Activated CD4-positive, alpha-beta memory T cell treated with anti-CD3 and anti-CD28 coated beads, Interleukin-2, amount 10 ng/mL, durations not matched to agents 7 days and 5 days (primary cell): Measurements from ENCODE around the gene UBTD1. TPM values are rescaled to one million over a fixed set of nuclear protein-coding genes. Genes with fewer than 3 reads are reported as not detected.
A peak's percentile ranks its signal among the peaks of the same experiment; 100 is the strongest.

Source experiments
- CTCF ChIA-PET: fragments of 350-600 bp; sonication (Branson Sonifier 250); formaldehyde crosslinking; loops from one replicate; lab custom pipeline; 2021; ENCODE audit warnings: antibody characterized with exemption, inconsistent platforms; lab: Charles Lee
- POLR2A ChIA-PET: fragments of 350-600 bp; sonication (Branson Sonifier 250); formaldehyde crosslinking; loops from one replicate; lab custom pipeline; 2021; ENCODE audit warnings: antibody characterized with exemption; lab: Charles Lee
- DNase-seq: peaks from one replicate; pipeline ENCODE4 v3.0.0-alpha.2; 2020
- H3K27ac Mint-ChIP-seq: one replicate; pipeline ENCODE4 v1.8.0; 2021; ENCODE audit warnings: mild to moderate bottlenecking, mixed read lengths
- H3K27me3 Mint-ChIP-seq: one replicate; pipeline ENCODE4 v1.8.0; 2021; ENCODE audit warnings: mixed read lengths
- H3K36me3 Mint-ChIP-seq: one replicate; pipeline ENCODE4 v1.8.0; 2021; ENCODE audit warnings: low read depth, mixed read lengths
- H3K4me1 Mint-ChIP-seq: one replicate; pipeline ENCODE4 v1.8.0; 2021; ENCODE audit warnings: mixed read lengths
- H3K4me3 Mint-ChIP-seq: one replicate; pipeline ENCODE4 v1.8.0; 2021; ENCODE audit warnings: mild to moderate bottlenecking, mixed read lengths
- H3K9me3 Mint-ChIP-seq: one replicate; pipeline ENCODE4 v1.8.0; 2021; ENCODE audit warnings: mixed read lengths
- total RNA-seq, 2 experiments: library from RNA; stranded (reverse); gene quantifications; one replicate each; pipeline ENCODE4 v1.2.3, GENCODE V29; 2021

UBTD1 gene
- total RNA-seq, 2 experiments from 2014 or later, result 1.4 to 1.6 TPM

DNA sequence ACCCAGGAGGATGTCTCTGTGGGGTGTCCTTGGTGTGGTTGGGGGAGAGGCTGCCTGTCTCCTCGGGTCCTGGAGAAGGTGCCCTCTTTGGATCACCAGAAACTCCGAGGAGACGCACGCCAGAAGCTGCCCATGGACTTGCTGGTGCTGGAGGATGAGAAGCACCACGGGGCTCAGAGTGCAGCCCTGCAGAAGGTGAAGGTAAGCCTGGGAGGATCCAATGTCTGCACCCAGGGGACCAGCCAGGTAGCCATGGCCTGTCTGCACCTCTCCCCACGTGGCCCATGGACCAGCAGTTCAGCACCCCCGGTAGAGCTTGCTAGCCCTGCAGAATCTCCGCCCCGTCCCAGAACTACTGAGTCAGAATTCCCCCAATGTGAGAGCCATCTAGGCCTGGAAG is 79.0 kb downstream of the UBTD1 start:
- no peaks in the 10 kb centered on the region for H3K27me3 Mint-ChIP-seq
- DNase-seq, result no peak
- H3K4me3 Mint-ChIP-seq, result no peak overlapping the region
- no peak overlapping the region for H3K27ac Mint-ChIP-seq
- no peaks in the 10 kb centered on the region for H3K9me3 Mint-ChIP-seq
- ChIA-PET CTCF (no interaction called here), POLR2A (no interaction called here)
- no peaks in the 10 kb centered on the region for H3K36me3 Mint-ChIP-seq
- H3K4me1 Mint-ChIP-seq, result no peaks in the 10 kb centered on the region

DNA sequence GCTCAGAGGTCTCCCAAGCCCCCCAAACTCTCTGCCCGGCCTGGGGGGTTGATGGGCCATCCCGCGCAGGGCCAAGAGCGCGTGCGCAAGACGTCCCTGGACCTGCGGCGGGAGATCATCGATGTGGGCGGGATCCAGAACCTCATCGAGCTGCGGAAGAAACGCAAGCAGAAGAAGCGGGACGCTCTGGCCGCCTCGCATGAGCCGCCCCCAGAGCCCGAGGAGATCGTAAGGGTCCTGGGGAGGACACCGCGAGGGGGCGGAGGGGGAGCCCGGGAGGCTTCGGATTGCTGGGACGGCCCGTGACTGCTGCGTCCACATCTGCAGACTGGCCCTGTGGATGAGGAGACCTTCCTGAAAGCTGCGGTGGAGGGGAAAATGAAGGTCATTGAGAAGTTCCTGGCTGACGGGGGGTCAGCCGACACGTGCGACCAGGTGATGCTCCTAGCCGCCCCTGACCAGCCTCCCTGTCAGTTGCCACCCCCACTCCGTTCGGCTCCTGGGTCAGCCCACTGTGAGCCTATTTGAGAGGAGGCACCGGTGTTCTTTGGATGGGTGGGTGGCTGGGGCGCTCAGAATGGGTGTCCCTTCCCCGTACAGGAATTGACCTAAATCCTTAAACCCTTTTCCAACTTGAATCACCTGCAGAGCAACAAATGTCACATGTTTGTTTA is 79.6 kb downstream of the UBTD1 start:
- Mint-ChIP-seq H3K36me3 (no peaks in the 10 kb centered on the region), H3K4me1 (no peaks in the 10 kb centered on the region), H3K27me3 (no peaks in the 10 kb centered on the region), H3K4me3 (no peak overlapping the region), H3K9me3 (no peaks in the 10 kb centered on the region), H3K27ac (no peak overlapping the region)
- ChIA-PET POLR2A (no interaction called here), CTCF (no interaction called here)
- DNase-seq, result no peak

DNA sequence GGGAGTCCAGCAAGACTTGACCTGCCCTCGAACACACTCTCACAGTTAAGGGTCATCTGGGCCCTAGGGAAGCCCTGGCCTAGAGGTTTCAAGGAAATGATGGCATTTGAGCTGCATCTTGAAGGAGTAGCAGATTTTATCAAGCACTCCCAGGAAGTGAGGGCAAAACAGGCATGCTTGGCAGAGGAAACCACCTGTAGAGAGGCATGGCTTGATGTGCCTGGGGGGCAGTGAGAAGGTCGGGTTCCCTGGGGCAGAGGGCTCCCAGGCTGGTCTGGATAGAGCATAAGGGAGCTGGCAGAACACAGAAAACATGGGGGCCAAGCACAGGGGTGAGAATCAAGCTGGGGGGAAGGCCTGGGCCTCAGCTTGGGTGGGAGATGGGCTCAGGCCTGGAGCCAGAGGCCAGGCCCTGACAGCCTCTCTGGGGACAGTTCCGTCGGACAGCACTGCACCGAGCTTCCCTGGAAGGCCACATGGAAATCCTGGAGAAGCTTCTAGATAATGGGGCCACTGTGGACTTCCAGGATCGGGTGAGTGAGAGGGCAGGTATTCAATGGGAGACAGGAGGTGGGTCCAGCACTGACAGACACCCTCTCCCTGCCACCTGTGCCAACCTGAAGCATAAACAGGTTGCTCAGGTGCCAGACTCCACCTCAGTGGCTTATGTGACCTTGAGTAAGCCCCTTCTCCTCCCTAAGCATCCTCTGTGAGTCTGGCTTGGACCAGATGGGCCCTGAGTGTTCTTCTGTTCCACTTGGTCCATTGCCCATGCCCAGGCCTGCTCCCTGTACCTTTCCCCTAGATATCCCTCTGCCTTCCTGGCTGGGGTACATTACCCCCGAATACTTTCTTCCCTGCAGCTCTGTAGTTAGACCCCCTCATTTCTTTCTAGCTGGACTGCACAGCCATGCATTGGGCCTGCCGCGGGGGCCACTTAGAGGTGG is 82.0 kb downstream of the UBTD1 start:
- ChIA-PET CTCF (interaction anchor here (4.1 kb wide), 1 partner anchor 9 kb away, joined by 15 read pairs; the partner anchor contains the start of gene ANKRD2), POLR2A (no interaction called here)
- no peak for DNase-seq
- Mint-ChIP-seq H3K4me3 (no peak overlapping the region), H3K9me3 (no peaks in the 10 kb centered on the region), H3K27me3 (no peaks in the 10 kb centered on the region), H3K36me3 (no peaks in the 10 kb centered on the region), H3K27ac (no peak overlapping the region), H3K4me1 (no peaks in the 10 kb centered on the region)

DNA sequence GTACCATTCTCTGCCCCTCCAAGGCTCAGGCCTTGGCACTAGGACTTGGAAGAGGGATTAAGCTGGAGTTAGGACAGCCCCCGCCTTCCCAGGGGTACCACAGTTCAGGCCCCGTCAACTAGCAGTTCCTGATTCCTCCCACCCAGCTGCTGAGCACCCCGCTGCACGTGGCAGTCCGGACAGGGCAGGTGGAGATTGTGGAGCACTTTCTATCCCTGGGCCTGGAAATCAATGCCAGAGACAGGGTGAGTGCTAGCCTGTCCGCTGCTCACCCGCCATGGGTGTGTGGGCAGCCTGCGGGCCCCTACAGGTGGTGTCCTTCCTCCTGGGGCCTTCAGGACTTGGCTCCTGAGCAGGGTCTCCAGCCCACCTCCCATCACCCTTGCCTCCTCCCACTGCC is 83.4 kb downstream of the UBTD1 start:
- Mint-ChIP-seq H3K9me3 (no peaks in the 10 kb centered on the region), H3K4me1 (no peaks in the 10 kb centered on the region), H3K27ac (no peak overlapping the region), H3K4me3 (no peak overlapping the region), H3K27me3 (peaks cover 2% of the 10 kb centered on the region), H3K36me3 (no peaks in the 10 kb centered on the region)
- ChIA-PET POLR2A (interaction anchor here (0.6 kb wide), 1 partner anchor 571 kb away, joined by 3 read pairs; no protein-coding TSS in a partner anchor), CTCF (interaction anchor here (4.1 kb wide), 1 partner anchor 11 kb away, joined by 15 read pairs; the partner anchor contains the start of gene ANKRD2)
- DNase-seq, result no peak

DNA sequence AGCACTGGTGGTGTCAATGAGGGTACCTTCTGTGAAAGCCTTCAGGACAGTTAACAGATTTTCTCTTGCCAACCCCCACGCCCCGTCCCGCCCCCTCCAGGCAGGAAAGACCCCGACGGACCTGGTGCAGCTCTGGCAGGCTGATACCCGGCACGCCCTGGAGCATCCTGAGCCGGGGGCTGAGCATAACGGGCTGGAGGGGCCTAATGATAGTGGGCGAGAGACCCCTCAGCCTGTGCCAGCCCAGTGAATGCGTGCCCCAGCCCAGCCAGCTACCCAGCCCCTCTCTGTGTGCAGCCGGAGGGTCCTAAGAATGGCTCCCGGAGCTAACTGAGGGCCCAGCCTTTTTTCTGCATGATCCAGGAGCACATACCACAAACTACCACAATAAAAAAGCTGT is 84.8 kb downstream of the UBTD1 start:
- Mint-ChIP-seq H3K27ac (no peak overlapping the region), H3K27me3 (peaks cover 2% of the 10 kb centered on the region), H3K36me3 (no peaks in the 10 kb centered on the region), H3K4me3 (no peak overlapping the region), H3K9me3 (no peaks in the 10 kb centered on the region), H3K4me1 (no peaks in the 10 kb centered on the region)
- ChIA-PET POLR2A (interaction anchor here (1.2 kb wide), 1 partner anchor 8 kb away, joined by 3 read pairs; no protein-coding TSS in a partner anchor), CTCF (interaction anchor here (2.6 to 4.1 kb wide), 2 partner anchors 12 kb away, joined by 14 to 15 read pairs; partner anchors contain the start of gene ANKRD2)
- DNase-seq, result no peak

DNA sequence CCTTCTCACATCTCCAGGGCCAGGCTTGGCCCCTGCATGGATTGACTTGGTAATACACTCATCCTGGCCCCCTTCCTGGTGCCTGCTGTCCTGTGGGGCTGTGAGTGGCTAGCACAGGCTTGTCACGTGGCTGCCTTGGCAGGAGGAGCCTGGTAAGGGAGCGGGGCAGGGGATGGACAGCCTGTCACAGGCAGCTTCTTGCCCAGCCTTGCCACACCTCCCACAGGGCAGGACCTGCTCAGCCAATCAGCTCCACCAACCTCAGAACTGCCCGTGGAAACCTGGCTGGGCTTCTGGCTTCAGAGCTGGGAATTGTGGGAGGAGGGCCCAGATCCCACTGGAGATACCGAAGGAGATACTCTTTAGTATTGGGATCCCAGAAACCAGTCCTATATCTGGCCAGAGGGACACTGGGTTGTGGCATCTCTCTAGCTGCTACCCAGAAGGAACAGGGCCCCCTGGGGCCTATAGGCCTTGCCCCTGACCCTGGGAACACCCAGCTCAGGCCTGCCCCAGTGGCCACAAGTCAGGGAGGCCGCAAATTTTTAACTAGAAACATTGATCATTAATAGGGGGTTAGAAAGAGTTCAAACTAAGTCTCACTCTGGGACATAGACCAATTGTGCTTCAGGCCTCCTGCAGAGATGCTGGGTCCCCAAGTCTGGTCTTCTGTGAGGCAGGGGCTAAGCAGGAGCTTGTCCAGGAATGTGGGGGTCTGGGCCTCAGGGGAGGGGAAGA is 85.5 kb downstream of the UBTD1 start, which contains the start of gene HOGA1:
TSS of gene HOGA1 (plus strand) at position 330 of the 738 bp plus-strand sequence. CDS start at position 645, 315 bp downstream.
- DNase-seq, result no peak
- ChIA-PET POLR2A (interaction anchor here (1.0 to 1.2 kb wide), 2 partner anchors 8 to 12 kb away, joined by 3 read pairs; partner anchors contain the start of gene ANKRD2), CTCF (interaction anchor here (1.0 to 2.6 kb wide), 3 partner anchors 8 to 51 kb away, joined by 3 to 14 read pairs (median 4); partner anchors contain the start of gene ANKRD2)
- H3K27ac Mint-ChIP-seq, result no peak within 1 kb of the TSS
- peaks cover 1% of the 10 kb centered on the region for H3K4me1 Mint-ChIP-seq
- no peaks in the 10 kb centered on the region for H3K36me3 Mint-ChIP-seq
- H3K9me3 Mint-ChIP-seq, result no peaks in the 10 kb centered on the region
- H3K27me3 Mint-ChIP-seq, result peaks cover 2% of the 10 kb centered on the region
- no peak within 1 kb of the TSS for H3K4me3 Mint-ChIP-seq

DNA sequence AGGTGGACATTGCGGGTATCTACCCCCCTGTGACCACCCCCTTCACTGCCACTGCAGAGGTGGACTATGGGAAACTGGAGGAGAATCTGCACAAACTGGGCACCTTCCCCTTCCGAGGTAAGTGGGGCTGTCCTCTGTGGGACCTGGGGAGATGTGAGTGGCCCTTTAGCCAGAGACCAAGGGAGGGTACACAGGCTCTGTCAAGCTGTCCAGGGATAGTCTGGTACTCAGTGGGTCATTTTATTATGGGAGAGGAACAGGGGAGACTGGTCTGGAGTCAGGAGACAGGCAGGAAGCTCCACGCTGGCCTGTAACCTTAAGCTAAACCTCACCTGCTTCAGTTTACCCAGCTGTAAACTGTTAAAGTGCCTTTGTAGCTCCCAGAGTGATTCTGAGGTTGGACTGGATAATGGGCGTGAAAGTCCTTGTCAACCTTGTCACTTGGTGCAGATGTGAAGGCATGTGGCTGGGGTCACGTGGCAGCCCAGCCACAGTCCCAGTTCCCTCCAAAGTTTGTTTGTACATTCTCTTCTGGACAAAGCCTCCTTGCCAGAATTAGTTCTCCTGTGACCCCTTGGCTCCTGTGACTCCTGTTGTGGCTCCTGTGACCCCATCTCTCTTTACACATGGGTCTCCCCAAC is 86.2 kb downstream of the UBTD1 start:
- Mint-ChIP-seq H3K4me3 (no peak overlapping the region), H3K27me3 (peaks cover 2% of the 10 kb centered on the region), H3K9me3 (no peaks in the 10 kb centered on the region), H3K36me3 (no peaks in the 10 kb centered on the region), H3K27ac (no peak overlapping the region), H3K4me1 (peaks cover 6% of the 10 kb centered on the region)
- DNase-seq, result no peak
- ChIA-PET CTCF (interaction anchor here (1.0 to 2.6 kb wide), 3 partner anchors 9 to 51 kb away, joined by 3 to 14 read pairs (median 4); partner anchors contain the start of gene ANKRD2), POLR2A (interaction anchor here (1.0 to 1.2 kb wide), 2 partner anchors 9 to 13 kb away, joined by 3 read pairs; partner anchors contain the start of gene ANKRD2)

DNA sequence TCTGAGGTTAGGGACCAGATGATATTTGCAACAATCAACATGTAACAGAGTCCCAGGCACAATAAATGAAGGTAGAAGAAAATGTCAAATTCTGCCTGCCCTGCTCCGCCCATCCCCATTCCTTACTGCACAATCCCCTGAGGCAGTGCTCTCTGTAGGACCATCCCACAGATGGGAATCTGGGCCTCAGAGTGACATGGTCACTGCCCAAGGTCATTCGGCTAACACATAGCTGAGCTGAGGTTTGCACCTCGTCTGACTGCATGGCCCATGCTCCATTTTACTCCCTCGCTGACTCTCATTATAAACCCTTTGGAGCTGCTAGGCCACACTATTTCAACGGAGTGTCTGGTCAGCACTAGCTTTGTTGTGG is 86.7 kb downstream of the UBTD1 start:
- ChIA-PET CTCF (interaction anchor here (1.2 to 2.6 kb wide), 2 partner anchors 14 to 52 kb away, joined by 4 to 14 read pairs; partner anchors contain the start of gene ANKRD2), POLR2A (no interaction called here)
- Mint-ChIP-seq H3K27ac (no peak overlapping the region), H3K27me3 (peaks cover 2% of the 10 kb centered on the region), H3K36me3 (no peaks in the 10 kb centered on the region), H3K4me1 (peaks cover 11% of the 10 kb centered on the region), H3K9me3 (no peaks in the 10 kb centered on the region), H3K4me3 (no peak overlapping the region)
- no peak for DNase-seq

DNA sequence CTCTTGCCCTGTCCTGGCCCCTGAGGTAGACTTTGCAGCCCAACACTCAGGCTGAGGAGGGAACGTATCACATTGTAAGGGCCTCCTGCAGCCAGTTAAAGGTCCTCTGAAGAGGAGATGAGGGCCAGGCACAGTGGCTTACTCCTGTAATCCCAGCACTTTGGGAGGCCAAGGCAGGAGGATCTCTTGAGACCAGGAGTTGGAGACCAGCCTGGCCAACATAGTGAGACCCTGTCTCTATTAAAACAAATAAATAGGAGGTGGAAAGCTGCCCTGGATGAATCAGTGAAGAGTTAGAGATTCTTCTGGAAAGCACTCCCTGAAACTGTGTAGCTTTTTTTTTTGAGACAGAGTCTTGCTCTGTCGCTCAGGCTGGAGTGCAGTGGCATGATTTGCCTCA is 88.5 kb downstream of the UBTD1 start:
- peaks cover 2% of the 10 kb centered on the region for H3K27me3 Mint-ChIP-seq
- no peak overlapping the region for H3K27ac Mint-ChIP-seq
- ChIA-PET CTCF (no interaction called here), POLR2A (no interaction called here)
- no peak overlapping the region for H3K4me3 Mint-ChIP-seq
- H3K4me1 Mint-ChIP-seq, result peaks cover 18% of the 10 kb centered on the region
- DNase-seq, result no peak
- H3K9me3 Mint-ChIP-seq, result no peaks in the 10 kb centered on the region
- no peaks in the 10 kb centered on the region for H3K36me3 Mint-ChIP-seq

DNA sequence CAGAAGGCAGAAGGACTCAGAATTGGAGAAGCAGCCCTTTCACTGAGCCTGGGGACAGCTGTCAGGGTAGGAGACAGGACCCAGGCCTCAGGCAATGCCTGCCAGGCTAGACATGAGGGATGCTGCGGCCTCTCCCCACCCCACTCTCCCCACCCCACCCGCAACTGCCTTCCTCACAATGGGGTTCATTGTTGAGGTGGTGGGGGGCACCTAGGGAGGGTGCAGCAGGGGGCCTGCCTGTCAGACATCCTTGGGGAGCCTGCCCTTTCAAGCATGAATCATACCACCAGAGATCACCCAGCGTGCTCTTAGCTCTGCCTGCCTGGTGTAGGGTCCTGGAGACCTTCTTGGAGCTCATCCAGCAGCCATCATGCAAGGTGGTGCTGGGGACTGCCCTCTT is 90.8 kb downstream of the UBTD1 start, which contains the start of gene C10orf62:
TSS of gene C10orf62 (plus strand) at position 243 of the 400 bp plus-strand sequence. CDS start 177 bp downstream, outside the sequence.
- ChIA-PET POLR2A (interaction anchor here (0.9 kb wide), 1 partner anchor 43 kb away, joined by 3 read pairs; no protein-coding TSS in a partner anchor), CTCF (interaction anchor here (1.1 to 1.6 kb wide), 2 partner anchors 18 to 125 kb away, joined by 3 to 6 read pairs; partner anchors contain the start of gene ANKRD2)
- H3K27ac Mint-ChIP-seq, result no peak within 1 kb of the TSS
- H3K36me3 Mint-ChIP-seq, result no peaks in the 10 kb centered on the region
- peaks cover 18% of the 10 kb centered on the region for H3K4me1 Mint-ChIP-seq
- no peak within 1 kb of the TSS for H3K4me3 Mint-ChIP-seq
- DNase-seq, result no peak
- H3K27me3 Mint-ChIP-seq, result peaks cover 2% of the 10 kb centered on the region
- H3K9me3 Mint-ChIP-seq, result no peaks in the 10 kb centered on the region

DNA sequence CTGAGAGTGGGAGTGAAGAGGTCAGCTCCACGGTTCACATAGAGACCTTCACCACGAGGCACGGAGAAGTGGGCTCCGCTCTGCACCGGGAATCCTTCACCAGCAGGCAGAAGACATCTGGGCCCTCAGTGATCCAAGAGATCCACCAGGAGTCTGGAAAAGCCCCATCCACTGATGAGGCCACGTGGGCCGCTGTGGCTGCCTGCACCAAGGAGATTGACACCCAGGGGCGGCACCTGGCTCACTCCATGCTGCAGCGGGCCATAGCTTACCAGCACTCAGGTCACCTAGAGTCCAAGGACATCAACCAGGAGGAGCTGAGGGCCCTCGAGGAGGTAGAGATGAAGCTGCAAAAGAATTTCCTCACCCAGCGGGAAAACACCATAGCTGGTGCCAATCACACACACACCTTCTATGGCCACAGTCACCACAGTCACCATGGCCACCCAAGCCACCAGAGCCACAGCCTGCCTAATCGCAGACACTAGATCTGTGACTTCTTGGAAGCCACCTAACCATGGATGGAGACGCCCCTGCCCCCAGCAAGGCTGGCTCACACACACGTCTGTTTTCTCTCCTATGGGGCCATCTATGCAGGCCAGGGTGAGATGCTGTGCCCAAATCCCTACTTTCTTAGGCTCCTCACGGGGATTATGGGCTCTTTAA is 91.5 kb downstream of the UBTD1 start:
- Mint-ChIP-seq H3K4me3 (no peak overlapping the region), H3K9me3 (no peaks in the 10 kb centered on the region), H3K4me1 (peaks cover 18% of the 10 kb centered on the region), H3K27me3 (peaks cover 2% of the 10 kb centered on the region), H3K36me3 (no peaks in the 10 kb centered on the region), H3K27ac (no peak overlapping the region)
- ChIA-PET POLR2A (interaction anchor here (0.9 to 1.6 kb wide), 2 partner anchors 11 to 44 kb away, joined by 3 read pairs; no protein-coding TSS in a partner anchor), CTCF (interaction anchor here (1.1 to 1.6 kb wide), 2 partner anchors 18 to 126 kb away, joined by 3 to 6 read pairs; partner anchors contain the start of gene ANKRD2)
- DNase-seq, result peak; percentile 73
